Stimulated activated CD4-positive, alpha-beta T cell treated with anti-CD3 and anti-CD28 coated beads, Interleukin-4, amount 100 ng/mL, for 48 hours (primary cell): ENCODE measurements around the gene MCAM.

ENCODE experiments used
- DNase-seq, 2 donors: peaks; one replicate each; pipeline ENCODE4 v3.0.0-alpha.2; 2020; ENCODE audit warnings: low read depth in 2 of 2

The MCAM gene

DNA sequence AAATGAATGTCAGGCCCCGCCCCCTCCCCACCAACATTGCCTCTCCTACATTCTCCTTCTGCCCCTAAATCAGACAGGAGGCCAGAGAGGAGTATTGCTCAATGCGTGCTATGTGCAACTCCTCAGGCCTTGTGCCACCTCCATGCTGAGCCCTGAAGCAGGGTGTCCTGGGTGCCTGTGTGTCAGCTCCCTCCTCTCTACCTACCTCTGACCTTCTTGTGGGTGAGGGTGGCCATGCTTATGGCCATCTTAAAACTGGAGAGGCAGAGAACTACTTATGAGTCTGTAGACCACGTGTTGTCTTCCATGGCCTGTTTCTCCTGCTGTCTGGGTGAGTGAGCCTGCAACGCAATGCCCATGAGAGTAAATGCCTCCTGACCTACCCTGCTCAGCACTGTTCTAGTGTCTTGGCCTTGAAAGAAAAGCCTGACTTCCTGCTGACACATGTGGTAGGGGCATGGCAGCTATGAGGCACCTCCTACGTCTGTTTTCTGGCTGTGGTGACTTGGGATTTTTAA is 10.5 kb downstream of the MCAM start:
- DNase-seq = no peak

DNA sequence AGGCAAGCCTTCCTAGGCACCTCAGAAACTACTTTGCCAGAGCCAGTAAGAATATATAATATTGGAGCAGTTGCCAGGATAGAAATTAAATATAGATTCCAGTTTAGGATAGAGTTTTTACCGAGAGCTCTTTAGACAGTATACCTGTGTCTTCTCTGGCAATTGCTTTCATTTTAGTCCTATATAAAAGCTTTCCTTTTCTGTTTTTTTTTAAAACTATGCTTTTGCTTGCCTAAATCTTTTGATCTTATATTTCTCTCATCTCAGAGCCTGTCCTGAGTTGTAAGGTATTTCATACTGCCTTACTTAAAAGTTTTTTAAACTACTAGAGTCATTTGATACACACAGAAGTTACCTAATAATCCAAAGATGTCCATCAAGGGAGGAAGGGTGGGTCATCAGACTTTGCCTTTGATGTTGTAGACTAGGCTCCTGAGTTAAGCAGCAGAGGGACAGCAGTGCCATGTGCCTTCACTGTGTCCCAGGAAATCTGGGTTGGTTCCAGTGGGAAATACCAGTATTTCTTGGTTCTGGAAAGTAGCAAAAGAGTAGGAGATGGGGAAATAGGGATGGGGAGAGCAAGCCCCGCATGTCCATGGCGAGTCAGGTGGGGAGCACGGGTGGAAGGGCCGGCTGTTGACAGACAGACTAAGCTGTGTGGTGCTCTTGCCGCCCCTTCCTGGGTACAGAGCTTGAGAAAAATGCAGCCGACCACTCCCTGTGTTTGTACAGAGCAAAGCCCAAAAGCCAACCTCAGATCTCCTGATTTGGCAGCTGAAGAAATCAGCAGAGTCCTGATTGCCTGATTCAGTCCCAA is 11.2 kb downstream of the MCAM start:
- no peak for DNase-seq

DNA sequence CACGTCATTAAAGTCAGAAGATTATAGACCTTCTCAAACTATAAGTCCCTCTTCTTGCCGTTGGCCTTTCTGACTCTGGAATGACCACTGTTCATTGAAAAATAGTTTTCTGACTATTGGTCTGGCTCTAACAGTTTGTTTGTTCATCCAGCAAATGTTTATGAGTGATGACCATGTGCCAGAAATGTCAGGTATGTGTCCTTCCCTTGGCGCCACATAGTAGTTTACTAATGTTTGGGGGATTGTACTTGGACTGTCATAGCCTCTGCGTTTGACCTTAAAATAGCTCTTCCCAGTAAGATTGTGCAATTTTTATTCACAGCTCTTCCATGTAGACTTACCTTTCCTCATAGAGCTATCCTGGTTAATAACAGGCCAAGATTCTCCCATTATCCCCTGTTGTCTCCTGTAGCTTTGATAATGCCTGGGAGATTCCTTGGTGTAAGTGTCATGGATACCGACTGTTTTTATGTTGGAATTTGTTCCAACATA is 13.7 kb downstream of the MCAM start:
- no peak for DNase-seq

DNA sequence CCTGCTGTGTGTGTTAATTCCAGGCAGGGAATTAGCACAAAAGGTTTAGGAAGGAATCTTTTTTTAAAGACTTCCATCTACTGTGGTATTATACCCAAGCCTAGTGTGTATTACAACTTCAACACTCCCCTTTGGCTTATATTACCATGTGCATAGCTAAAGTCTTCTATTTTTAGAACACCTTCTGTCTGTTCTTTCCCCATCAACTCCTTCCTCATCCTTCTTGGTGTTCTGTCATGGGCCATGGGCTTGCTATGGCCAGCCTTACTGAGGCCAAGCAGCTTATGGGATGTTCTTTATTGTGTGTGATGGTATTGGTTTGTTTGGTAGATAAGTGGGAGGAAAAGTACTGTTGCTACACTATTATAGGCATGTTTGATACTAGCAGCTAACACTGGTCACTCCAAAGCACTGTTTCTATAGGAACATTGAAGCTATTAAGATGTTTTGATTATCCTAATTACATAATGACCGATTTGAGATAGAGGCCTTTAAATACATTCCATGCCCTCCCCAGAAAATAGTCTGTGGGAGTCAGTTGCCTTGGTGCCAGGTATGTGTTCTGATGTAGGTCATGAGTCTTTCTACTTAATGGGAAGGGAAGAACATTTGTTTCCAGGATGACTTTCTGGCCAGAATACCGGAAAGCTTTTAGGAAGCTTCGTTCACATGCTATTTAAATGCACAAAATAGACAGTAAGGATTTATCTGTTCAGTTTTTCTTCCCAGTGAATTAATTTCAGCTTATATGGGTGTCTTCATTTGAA is 16.5 kb downstream of the MCAM start:
- no peak for DNase-seq

DNA sequence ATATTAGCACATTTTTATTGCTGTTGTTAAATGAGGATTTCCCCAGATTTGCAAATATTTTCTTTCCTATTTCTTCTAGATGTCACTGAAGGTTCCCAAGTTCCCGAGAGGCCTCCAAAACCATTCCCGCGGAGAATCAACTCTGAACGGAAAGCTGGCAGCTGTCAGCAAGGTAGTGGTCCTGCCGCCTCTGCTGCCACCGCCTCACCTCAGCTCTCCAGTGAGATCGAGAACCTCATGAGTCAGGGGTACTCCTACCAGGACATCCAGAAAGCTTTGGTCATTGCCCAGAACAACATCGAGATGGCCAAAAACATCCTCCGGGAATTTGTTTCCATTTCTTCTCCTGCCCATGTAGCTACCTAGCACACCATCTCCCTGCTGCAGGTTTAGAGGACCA is 17.5 kb downstream of the MCAM start:
- no peak for DNase-seq

DNA sequence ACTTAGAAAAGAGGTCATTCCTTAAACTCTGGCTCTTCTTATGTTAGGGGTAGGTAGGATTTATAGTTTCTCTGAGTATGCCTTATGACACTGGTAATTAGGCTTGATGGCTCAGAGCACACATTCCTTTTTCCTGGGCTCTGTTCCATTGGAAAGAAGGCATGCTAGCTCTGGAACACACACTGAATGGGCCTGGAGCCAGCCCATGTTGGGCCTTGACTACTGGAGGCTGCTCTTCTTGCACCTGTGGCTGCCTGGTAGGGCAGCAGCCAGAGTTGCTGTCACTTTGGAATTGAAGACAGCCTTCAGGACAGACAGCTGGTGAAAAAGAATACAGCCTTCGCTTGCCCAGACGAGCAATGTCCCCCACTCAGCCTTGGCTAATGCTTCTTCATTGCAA is 18.2 kb downstream of the MCAM start:
- no peak for DNase-seq

DNA sequence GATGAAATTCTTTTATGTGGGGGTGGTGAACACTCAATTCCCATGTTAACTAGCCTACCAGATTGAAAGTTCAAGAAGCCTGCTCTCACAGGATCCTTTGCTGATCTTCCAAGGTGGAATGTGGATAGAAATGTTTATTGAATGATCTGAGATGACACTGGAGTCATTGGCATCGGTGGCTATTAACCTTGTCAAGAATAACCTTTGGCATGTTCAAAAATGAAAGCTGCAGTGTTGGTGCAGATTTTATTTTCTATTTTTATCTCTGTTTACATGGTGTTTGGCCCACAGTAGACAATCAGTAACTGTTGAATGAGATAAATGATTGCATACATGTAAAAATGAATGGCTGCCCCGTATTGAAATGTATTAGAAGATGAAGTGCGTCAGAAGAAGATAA is 19.0 kb downstream of the MCAM start:
- DNase-seq = no peak

DNA sequence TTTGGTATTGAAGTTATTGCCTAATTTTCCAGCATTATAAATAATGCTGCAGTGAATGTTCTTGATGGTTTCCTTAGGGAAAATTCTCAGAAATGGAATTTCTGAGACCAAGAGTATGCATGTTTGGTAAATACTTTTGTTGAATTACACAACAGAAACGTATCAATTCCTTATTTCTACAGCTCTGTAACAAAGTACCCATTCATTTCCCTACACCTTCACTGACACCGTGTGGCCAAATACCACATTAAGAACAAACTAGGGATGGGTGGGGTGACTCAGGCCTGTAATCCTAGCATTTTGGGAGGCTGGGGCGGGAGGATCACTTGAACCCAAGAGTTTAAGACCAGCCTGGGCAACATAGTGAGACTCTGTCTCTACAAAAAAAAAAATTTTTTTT is 21.8 kb downstream of the MCAM start:
- no peak for DNase-seq

DNA sequence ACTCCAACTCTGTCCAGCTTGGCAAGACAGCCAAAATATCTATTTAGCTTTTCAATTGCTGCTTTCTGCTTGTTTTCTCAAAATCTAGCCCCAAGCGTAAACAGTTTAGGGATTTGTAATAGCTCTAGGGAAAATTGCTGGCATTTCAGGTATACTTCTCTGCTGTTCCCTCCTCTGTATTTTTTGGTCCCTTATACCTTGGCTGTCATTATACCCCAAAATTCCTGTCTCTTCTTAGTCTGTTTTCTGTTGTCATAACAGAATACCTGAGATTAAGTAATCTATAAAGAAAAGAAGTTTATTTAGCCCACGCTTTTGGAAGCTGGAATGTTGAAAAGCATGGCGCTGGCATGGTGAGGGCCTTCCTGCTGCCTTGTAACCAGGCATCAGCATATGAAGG is 23.5 kb downstream of the MCAM start:
- DNase-seq = no peak

DNA sequence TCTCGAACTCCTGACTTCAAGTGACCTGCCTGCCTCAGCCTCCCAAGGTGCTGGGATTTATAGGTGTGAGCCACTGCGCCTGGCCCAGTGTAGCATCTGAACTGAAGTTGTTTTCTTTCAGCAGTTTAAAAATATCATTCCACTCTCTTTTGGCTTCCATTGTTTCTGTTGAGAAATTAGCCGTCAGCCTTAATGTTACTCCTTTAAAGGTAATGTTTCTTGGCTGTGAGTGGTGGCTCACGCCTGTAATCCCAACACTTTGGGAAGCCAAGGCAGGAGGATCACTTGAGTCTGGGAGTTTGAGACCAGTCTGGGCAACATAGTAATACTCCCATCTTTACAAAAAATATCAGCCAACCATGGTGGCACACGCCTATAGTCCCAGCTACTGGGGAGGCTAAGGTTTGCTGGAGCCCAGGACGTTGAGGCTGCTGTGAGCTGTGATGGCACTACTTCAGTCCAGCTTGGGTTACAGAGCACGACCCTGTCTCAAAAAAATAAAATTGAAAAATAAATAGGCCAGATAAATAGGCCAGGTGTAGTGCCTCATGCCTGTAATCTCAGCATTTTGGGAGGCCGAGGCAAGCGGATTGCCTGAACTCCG is 25.9 kb downstream of the MCAM start:
- DNase-seq = no peak

DNA sequence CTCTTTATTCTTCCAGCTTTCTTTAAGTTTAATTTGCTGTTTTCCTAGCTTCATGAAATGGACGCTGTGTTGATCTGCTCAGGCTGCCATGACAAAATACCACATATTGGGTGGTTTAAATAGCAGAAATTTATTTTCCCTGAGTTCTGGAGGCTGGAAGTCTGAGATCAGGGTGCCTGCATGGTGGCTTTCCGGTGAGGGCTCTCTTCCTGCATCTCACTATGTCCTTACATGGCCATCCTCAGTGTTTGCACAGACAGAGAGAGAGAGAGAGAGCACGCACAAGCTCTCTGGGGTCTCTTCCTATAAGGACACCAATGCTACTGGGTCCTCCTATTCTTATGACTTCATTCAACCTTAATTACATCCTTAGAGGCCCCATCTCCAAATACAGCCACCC is 28.7 kb downstream of the MCAM start:
- no peak for DNase-seq

DNA sequence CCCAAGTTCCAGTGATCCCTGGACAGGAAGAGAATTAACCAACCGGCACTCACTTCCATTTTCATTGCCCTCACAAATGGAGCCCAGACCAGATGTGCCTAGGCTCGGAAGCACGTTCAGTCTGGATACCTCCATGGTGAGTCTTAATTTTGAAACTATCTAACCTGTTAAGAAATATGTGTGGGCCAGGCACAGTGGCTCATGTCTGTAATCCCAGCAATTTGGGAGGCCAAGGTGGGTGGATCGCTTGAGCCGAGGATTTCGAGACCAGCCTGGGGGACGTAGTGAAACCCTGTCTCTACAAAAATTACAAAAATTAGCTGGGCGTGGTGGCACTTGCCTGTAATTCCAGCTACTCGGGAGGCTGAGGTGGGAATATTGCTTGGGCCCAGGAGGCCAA is 31.5 kb downstream of the MCAM start:
- no peak for DNase-seq

DNA sequence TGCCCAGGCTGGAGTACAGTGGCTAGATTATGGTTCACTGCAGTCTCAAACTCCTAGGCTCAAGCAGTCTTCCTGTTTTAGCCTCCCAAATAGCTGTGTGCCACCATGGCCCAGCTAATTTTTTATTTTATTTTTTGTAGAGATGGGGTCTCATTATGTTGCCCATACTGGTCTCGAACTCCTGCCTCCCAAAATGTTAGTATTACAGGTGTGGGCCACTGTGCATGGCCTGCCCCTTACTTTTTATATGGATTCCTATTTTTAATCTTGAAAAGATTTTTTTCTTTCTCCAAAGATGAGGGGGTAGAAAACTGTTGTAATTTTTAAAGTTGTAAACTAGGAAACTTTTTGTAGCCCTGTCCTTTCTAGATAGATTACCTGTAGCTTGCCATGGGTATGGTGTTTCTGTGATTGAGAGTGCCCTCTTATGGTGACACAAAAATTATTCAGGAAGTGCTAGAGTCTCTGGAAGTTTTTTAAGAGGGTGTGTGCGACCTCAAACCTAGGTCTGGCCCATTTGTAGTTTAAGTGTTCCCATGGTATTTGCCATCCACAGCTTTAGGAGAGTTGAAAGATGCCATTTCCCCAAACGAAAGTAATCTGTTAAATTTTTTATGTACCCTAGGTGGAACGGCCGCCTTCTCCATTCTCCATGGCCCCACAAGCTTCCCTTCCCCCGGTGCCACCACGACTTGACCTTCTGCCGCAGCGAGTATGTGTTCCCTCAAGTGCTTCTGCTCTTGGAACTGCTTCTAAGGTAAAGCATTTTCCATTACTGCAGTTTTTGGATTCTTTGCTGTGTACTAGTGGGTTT is 32.4 kb downstream of the MCAM start:
- DNase-seq = no peak

DNA sequence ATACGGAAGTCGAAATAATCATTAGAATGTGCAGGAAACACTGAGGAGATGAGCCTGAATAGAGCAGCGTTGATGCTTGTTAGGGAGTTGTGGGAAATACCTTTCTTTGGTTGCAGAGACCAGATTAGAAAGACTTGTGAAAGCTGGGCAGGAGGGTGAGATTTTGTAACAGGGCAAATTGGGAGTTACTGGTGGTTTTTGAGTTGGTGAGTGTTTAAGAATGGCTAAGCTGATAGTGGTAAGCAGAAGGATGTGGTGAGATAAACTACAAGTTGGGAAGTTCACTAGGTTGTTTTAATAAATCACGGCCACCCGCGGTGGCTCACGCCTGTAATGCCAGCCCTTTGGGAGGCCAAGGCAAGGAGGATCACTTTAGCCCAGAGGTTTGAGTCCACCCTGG is 34.4 kb downstream of the MCAM start:
- no peak for DNase-seq

DNA sequence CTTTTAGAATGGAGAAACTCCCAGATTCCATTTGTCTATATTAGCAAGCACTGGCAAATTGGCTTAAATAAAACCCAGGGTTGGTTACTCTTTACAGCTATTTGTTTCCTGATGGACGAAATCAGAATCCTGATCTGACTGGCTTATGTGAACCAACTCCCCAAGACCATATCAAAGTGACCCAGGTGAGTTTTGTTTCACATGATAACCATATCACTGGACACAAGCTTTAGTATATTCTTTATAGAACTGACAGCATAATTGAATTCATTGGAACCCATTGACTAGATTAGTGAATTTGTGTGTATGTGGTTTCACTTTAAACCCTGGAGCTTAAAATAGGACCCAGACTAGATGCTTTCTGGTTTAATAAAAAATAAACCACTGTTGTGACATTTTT is 39.3 kb downstream of the MCAM start:
- no peak for DNase-seq

DNA sequence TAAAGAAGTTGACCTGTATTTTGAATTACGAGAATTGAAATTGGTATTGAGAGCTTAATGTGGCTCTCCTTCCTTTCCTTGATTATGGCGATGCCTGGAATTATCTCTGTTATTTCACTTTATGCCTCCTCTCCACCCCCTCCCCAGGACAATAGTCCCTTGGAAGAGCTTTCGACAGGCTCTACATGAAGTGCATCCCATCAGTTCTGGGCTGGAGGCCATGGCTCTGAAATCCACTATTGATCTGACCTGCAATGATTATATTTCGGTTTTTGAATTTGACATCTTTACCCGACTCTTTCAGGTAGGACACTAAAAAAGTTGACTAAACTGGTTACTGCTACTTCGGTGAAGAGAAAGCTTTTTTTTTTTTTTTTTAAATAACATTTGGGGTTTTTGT is 43.2 kb downstream of the MCAM start:
- DNase-seq = no peak

DNA sequence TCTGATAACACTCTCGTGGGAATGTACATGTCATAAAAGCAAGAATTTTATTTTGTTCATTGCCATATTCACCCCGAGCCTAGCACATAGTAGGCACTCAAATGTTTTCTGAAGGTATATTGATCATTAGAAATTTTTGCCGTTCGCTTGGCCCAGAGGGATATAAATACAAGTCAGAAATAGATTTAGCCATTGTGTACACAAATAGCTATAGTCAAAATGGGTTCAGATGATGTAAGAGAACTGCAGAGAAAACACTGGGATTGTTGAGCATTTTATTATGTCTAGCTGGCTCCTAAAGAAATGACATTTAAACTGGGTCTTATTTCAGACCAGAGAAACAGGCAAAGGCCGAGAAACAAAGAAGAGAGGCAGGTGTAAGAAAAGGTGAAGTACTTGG is 49.3 kb downstream of the MCAM start:
- DNase-seq = no peak

DNA sequence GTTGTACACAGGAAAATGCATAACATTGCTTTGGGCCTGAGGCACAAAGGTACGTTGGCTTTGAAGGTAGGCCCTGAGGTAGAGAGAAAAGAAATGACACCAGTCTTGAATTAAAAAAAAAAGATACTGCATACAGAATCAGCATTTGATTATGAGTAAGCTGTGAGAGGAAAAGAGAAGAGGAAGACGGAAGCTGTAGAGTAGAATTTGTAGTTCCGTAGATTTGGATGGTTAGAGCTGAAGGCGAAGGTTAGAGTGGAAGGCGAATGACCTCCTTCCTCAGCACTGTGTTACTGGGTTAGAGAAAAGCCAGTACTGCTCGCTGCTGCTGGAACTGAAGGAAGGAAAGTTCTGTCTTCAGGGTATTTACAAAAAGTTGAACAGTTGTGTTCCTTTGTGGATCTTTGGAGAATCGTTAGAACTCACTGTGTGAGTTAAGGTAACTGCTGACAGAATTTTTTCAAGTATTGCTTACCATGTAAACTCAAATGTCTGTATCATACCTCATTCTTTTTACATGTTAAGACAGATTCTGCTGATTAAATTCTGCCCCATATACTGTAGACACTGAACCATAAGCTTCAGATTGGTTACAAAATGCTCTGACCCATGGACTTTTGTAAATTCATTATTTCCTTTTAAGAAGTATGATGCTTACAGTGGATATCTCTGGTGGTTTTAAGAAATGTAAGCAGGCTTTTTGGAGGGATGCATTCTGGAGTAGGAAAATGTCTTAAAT is 50.2 kb downstream of the MCAM start:
- DNase-seq = no peak

DNA sequence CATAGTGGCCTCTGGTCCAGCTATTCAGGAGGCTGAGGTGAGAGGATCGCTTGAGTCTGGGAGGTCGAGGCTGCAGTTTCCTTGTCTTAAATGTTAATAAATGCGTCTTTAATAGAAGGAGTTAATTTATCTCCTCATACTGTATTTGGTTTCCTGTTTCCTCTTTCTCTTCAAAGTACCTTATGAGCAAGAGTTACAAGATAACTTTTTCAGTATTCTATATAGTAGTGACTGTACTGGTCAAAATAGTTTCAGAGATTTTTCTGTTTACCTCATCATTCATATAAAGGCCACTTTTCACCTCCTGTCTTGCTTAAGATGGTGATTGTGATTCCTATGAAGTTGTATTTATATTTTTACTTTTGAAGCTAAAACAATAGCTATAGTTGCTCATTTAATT is 50.9 kb downstream of the MCAM start:
- no peak for DNase-seq

DNA sequence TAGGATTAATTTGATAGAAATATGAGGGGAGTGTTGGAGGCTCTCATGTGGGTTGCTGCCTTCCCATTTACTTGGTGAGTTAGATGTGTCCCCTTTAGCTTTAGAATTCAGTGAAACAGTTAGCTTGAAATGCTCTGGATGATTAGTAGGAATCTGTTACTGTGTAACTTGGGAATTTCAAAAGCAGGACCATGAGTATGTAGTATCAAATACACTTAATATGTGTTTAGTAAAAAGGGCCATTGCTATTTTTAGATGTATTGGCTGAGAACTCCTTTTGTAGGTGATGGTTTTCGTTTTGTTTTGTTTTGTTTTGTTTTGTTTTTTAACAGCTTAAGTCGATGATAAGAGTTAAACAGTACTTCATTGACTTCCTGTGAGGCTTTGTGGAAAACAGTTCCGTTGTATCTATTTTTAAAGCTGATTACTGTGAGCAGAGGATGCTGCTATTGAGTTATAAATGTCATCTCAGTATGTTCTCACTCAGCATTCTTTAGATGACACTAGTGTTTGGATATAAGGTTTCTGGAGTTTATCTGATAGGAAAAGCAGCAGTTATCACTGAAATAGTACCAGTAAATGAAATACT is 53.5 kb downstream of the MCAM start:
- DNase-seq = no peak
